NCI-H2171 treated with DMSO at 0.1 percent for 48 hours (cell line): Measurements from ENCODE around the gene ADCY3.

ENCODE experiments used
- DNase-seq: peaks from one replicate; lab custom pipeline; 2025; lab: John Stamatoyannopoulos, UW

ADCY3 gene

GRCh38 chr2:24925815-24926214 is 5.8 kb upstream of the ADCY3 start:
- no peak for DNase-seq

GRCh38 chr2:24924732-24925131 is 4.7 kb upstream of the ADCY3 start:
- no peak for DNase-seq

GRCh38 chr2:24924266-24924665 is 4.2 kb upstream of the ADCY3 start:
- DNase-seq: no peak

GRCh38 chr2:24923106-24923505 is 3.1 kb upstream of the ADCY3 start:
- no peak for DNase-seq

- no peak for DNase-seq
These were observed 2.5 kb upstream of the ADCY3 start for GRCh38 chr2:24922556-24922955.

DNA sequence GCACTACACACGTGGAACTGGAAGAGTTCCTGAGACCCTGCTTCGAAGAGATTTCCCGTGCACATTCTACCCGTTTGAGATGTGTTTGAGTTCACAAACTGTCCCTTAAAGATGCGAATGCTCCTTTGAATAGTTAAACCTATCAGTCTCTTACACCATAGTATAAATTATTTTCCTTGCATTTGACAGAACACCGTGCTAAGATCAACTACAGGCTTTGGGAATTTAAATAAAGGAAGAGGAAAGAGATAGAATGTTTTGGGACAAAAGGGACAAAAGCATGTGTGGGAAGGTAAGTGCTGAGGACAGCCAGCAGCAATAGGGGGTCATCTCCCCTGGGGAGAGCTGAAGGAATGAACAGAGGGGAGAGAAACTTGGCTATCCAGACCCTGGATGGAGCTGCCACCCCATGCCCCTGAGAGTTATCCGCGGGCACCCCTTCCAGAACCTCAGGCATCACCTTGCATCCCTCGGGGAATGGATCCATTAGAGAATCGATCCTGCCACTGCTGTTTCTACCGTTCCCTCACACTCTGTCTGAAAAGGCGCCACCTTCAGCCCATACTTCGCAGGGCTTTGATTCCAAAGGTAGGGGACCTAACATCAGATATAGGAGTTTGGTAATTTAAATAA is 888 bp upstream of the ADCY3 start:
- peak; percentile 70 for DNase-seq

GRCh38 chr2:24919506-24920097 is 435 bp downstream of the ADCY3 start:
- peak; percentile 32 for DNase-seq

GRCh38 chr2:24919037-24919505 is 966 bp downstream of the ADCY3 start:
- DNase-seq: no peak

- DNase-seq: no peak
These were observed 1.6 kb downstream of the ADCY3 start for GRCh38 chr2:24918326-24919036.

- no peak for DNase-seq
These were observed 2.2 kb downstream of the ADCY3 start for GRCh38 chr2:24917731-24918325.

DNA sequence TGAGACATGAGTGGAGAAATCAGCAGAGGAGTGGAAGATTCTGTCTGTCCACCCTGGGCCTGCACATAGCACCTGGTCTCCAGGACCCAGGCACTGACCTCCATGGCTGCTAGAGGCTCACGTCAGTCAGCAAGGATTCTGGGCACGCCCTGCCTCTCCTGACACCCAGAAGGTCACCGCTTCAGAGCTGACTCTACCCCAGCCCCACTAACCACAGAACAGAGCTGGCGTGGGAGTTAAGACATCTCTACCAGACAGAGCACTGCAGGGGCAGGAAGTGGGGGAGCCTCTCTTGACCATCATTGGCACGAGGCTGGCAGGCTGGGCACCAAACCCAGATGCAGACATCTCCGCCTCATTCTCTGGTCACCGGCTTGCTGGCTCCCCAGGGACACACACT is 3.0 kb downstream of the ADCY3 start:
- DNase-seq: no peak

DNA sequence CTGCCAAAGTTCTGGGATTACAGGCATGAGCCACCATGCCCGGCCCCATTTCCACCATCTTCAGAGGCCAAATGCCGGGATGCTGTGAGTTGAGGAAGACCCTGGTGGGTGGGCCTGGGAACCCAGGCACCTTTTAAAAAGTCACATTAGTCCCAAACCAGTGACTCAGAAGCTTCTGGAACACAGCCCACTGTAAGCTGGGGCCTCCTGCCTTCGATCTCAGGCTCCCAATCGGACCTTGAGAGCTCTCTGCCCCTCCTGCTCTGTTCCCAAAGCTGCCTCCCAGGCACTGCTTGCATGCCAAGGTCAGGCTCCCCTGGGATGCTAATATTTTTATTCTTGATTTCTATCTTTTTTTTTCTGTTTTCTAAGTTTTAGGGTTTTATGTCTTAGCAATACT is 4.2 kb downstream of the ADCY3 start:
- DNase-seq: no peak

GRCh38 chr2:24915175-24915574 is 4.9 kb downstream of the ADCY3 start:
- DNase-seq: no peak

GRCh38 chr2:24914713-24915112 is 5.3 kb downstream of the ADCY3 start:
- no peak for DNase-seq

DNA sequence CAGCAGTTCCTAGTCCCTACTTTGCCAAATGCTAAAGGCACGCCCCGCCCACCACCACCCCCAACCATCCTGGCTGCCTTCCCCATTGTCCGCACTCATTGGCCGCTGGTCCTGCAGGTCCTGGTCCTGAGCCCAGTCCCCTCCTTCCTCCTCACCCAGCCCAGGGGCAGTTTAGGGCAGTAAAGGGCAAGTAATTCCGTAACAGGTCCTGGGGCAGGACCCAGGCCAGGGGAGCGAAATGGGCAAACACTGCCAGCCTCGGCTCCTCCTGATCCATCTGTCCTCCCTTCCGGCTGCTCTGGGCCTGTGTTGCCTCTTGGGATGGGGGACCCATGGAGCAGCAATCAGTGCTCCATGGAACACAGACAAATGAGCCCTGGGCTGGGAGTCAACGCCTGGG is 6.1 kb downstream of the ADCY3 start:
- no peak for DNase-seq

- peak; percentile 62 for DNase-seq
These were observed 7.1 kb downstream of the ADCY3 start for GRCh38 chr2:24912986-24913385.

DNA sequence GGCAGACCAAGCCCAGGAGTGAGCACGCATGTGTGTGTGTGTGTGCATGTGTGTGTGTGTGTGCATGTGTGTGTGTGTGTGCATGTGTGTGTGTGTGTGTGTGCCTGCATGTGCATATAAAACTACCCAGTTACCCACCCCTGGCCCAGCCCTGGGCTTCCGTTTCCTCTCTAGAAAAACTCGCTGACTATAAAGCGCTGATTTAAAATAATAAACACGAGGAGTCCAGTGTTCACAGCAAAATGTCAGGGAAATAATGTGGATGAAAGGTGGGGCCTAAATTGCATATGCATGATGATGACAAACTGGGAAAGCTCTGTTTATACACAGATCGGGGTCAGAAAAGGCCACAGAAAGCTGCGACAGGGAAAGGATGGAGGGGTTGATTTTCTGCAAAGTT is 7.5 kb downstream of the ADCY3 start:
- DNase-seq: no peak

DNA sequence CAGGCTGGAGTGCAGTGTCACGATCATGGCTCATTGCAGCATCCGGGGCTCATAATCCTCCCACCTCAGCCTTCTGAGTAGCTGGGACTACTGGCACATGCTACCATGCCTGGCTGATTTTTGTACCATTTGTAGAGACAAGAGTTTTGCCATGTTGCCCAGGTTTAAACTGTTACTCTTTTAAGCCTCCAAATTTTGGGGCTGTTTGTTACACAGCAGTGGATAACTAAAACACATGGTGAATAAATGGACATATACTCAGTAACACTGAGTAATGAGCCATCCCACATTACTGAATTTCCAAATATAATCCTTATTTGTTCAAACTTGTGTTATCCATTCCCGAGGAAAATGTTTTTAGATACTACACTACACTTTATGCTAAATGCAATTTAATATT is 9.8 kb downstream of the ADCY3 start:
- no peak for DNase-seq

- no peak for DNase-seq
These were observed 10.4 kb downstream of the ADCY3 start for GRCh38 chr2:24909555-24910177.

DNA sequence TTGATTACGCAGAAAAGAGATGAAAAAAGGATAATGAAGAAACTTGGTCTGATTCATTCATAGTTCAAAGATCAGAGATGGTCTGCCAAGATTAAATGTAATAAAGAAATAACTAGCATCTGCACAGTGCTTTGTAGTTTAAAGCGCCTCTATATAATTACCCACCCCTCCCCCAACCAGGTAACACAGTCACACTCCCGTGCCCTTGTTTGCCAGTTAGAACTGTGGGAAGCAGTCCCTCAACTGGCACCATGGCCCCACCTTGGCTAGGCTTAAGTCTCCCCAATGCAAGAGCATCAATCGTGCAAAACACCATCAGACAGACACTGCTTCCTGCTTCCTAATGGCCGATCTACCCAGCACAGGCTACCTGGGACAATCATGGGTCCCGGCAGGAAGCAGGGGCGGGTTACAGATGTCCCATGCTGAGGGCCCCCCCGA is 11.6 kb downstream of the ADCY3 start:
- no peak for DNase-seq

DNA sequence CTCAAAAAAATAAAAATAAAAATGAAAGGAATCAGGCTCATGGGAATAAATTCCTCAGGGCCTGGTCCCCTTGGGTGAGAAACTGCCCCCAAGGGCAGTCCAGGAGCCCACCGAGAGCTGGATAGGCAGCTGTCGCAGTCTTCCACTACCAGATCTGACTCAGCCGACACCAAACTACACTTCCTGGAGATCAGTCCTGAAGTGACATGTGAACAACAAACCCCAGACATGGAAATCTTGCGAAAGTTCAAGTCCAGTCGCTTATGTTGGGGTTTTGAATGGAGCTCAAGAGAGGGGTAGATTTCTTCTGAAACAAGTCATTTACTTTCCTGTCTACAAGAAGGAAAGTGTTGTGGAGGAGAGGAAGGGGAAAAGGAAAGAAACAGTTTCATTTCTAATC is 12.9 kb downstream of the ADCY3 start:
- DNase-seq: no peak

- DNase-seq: no peak
These were observed 13.6 kb downstream of the ADCY3 start for GRCh38 chr2:24906466-24906865.
